Small intestine (tissue), 7 donors: ENCODE results near the gene CD8B2. TPM values are rescaled to one million over a fixed set of nuclear protein-coding genes. Genes with fewer than 3 reads are reported as not detected.
"Not testable (repeated sequence)": the region's sequence is repeated elsewhere in the genome, so short reads cannot be mapped to it uniquely, and the experiment has no call there.

ENCODE experiments used
- DNase-seq, 2 donors: peaks; one replicate each; pipeline versions ENCODE4 v3.0.0 to v3.0.0-alpha.2; 2013
- FAIRE-seq: peaks from 2 replicates; lab custom pipeline; 2012; peaks lifted over from hg19 to GRCh38; lab: Jason Lieb, UNC
- H3K27ac ChIP-seq, 3 donors: one replicate each; pipeline ENCODE4 v1.5.1; 2013; ENCODE audit warnings: low read length in 2 of 3, mild to moderate bottlenecking in 2 of 3, control low read depth in 1 of 3, inconsistent platforms in 1 of 3, low read depth in 1 of 3, moderate library complexity in 1 of 3
- H3K27me3 ChIP-seq, 3 donors: one replicate each; pipeline ENCODE4 v1.6.1; 2013; ENCODE audit warnings: low read length in 3 of 3, inconsistent platforms in 1 of 3; ENCODE audit not compliant: control insufficient read depth in 3 of 3, insufficient read depth in 3 of 3
- H3K36me3 ChIP-seq, 3 donors: one replicate each; pipeline ENCODE4 v1.6.1; 2013; ENCODE audit warnings: low read length in 3 of 3, inconsistent platforms in 1 of 3, low read depth in 1 of 3, mild to moderate bottlenecking in 1 of 3, moderate library complexity in 1 of 3; ENCODE audit not compliant: control insufficient read depth in 3 of 3, insufficient read depth in 2 of 3
- H3K4me1 ChIP-seq, 3 donors: one replicate each; pipeline ENCODE4 v1.6.1; 2013; ENCODE audit warnings: low read length in 2 of 3, inconsistent platforms in 1 of 3, low read depth in 1 of 3, mild to moderate bottlenecking in 1 of 3, moderate library complexity in 1 of 3; ENCODE audit not compliant: control insufficient read depth in 3 of 3, insufficient read depth in 2 of 3
- H3K4me3 ChIP-seq, 3 donors: one replicate each; pipeline ENCODE4 v1.5.1; 2013; ENCODE audit warnings: low read length in 3 of 3, control low read depth in 1 of 3, inconsistent platforms in 1 of 3, low read depth in 1 of 3, mild to moderate bottlenecking in 1 of 3, moderate library complexity in 1 of 3
- H3K9me3 ChIP-seq, 2 donors: one replicate each; pipeline ENCODE4 v1.6.1; 2013; ENCODE audit warnings: low read depth in 1 of 2, low read length in 1 of 2; ENCODE audit not compliant: control insufficient read depth in 2 of 2, insufficient read depth in 1 of 2
- WGBS, 3 donors: extraction: QIAGEN DNeasy Blood & Tissue Kit; methylation state at CpG; one replicate each; pipeline ENCODE4 v1.1.7; 2013; 5-methylcytosine and 5-hydroxymethylcytosine counted together
- polyA plus RNA-seq, 4 donors: library from polyadenylated mRNA; stranded (reverse) in 3 of 4; unstranded in 1 of 4; fragments of 200-250 nt in 3 of 4; fragments of 120-200 nt in 1 of 4; gene quantifications; one replicate each; pipeline versions ENCODE4 v1.2.1 to v1.2.3, GENCODE V29; 2013
- donor health status: healthy with polysubstance abuse.
- donor health status: control.
- donor health status: control.
- donor health status: Bipolar disorder and iron deficiency.
- donor health status: healthy.

The CD8B2 gene
- polyA plus RNA-seq, 4 donors = 0.45 to 1.9 TPM; not detected in 2

DNA sequence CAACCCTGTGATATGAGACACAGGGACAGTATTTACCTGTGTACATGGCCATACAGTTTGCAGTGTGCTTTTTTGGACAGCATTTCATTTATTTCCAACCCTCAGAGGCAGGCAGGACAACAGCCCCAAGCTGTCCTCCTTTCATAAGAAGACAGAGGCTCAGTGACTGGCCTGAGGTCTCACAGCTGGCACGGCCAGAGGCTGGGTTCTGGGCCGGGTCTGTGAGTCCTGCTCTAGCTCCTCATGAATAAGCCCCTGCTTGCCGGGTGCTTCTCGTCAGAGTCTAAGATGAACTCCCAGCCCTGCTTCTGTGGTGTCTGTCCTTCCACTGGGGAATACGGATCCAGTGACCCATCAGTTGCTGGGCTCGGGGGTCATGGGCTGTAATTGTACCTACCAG lies 2.5 kb downstream of the CD8B2 start:
- H3K36me3 ChIP-seq, H3K27ac ChIP-seq, H3K4me3 ChIP-seq, DNase-seq, H3K4me1 ChIP-seq, H3K9me3 ChIP-seq, FAIRE-seq: not testable (repeated sequence)
- peaks cover 0 to 13% (median 0%) of the 10 kb centered on the region in 3 donors for H3K27me3 ChIP-seq
- 69 to 80% (median 80%) methylated on average over 6 of the region's 6 CpGs for WGBS, 3 donors

DNA sequence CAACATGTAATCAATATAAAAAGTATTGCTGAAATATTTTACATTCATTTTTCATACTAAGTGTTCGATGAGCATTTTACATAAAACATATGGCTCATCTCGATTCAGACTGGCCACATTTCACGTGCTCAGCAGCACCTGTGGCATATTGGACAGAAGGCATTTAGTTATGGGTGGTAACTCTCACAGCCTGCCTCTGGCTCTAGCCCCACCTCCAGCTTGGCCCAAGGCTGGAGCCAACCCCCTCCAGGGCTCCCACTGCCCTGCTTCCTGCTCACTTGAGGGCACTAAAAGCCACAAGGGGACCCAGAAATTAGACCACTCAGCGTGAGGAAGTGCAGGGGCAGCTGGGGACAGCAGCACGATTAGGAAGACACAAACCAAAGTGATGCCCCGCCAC lies 5.2 kb downstream of the CD8B2 start:
- 71 to 91% (median 76%) methylated on average over 5 to 6 of the region's 6 CpGs for WGBS, 3 donors
- DNase-seq, FAIRE-seq, H3K27me3 ChIP-seq, H3K36me3 ChIP-seq, H3K4me1 ChIP-seq, H3K4me3 ChIP-seq, H3K9me3 ChIP-seq, H3K27ac ChIP-seq: not testable (repeated sequence)

DNA sequence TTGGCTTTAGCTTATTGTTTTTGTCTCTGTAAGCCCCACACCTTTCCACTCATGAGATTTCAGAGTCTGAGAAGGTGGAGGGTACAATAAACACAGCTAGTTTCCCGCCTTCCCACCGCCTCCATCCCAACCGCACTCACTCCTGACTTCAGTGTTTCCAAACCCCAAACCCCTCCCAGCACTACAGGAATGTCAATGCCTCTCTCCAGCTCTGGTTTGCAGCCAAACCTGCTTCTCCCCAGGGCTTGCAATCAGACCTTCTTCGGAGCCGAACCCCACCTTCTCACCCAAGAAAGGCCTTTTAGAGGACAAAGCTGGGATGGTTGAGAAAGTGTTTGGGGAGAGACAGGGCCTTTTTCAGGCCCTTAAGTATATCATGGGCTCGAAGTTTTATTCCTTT lies 5.7 kb downstream of the CD8B2 start:
- H3K4me3 ChIP-seq, DNase-seq, H3K4me1 ChIP-seq, H3K36me3 ChIP-seq, FAIRE-seq, H3K27ac ChIP-seq, H3K27me3 ChIP-seq, H3K9me3 ChIP-seq: not testable (repeated sequence)
- 45 to 62% (median 54%) methylated on average over 6 of the region's 6 CpGs for WGBS, 3 donors

DNA sequence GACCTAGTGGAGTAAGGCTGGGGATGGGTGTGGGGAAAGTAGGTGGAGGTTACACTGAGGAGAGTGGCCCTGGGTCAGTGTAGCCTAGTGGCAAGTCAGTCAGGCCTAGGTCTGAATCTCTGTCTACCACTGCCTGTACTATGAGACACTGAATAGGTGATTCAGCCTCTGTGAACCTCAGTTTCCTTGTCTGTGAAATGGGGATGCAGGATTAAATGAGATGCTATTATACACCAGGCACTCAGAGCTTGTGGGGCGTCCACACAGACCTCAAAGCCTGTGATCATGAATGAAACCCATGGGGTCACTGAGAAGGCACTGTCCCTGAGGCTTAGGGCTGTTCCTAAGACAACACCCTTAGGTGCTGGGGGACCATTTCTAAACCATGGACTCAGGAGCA lies 11.4 kb downstream of the CD8B2 start:
- H3K4me1 ChIP-seq, FAIRE-seq, H3K4me3 ChIP-seq, H3K9me3 ChIP-seq, H3K36me3 ChIP-seq, DNase-seq, H3K27ac ChIP-seq, H3K27me3 ChIP-seq: not testable (repeated sequence)
- 84 to 97% (median 86%) methylated on average over 1 of the region's 1 CpG for WGBS, 3 donors

DNA sequence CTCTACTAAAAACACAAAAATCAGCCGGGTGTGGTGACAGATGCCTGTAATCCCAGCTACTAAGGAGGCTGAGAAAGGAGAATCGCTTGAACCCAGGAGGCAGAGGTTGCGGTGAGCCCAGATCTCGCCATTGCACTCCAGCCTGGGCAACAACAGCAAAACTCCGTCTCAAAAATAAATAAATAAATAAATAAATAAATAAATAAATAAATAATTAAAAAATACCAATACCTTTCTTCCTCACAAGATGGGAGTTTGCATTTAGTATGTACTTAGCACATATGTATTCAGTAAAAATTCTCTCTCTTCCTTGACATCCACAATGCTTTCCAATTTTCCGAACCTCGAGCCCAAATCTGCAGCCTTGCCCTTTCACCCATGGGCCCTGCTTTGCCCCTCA lies 13.2 kb downstream of the CD8B2 start:
- not testable (repeated sequence) for H3K27ac ChIP-seq, H3K36me3 ChIP-seq, H3K4me3 ChIP-seq, H3K9me3 ChIP-seq, H3K4me1 ChIP-seq, H3K27me3 ChIP-seq, FAIRE-seq, DNase-seq
- 87 to 95% (median 92%) methylated on average over 5 to 6 of the region's 7 CpGs for WGBS, 3 donors

DNA sequence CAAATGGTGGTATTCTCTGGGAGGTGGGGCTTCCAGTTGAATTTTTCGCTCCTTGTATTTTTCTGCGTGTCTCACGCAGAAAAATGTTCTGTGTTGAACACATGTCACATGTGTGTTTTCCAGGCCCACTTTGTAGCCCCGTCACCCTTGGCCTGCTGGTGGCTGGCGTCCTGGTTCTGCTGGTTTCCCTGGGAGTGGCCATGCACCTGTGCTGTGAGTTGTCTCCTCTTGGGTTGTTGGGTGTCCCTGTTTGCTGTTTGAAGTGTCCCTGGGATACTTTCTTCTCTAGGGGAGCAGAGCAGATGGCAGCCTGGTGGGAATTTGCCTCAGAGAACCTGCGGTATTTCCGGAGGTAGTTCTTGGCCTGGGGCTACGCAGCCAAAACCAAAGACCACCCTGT lies 15.2 kb downstream of the CD8B2 start:
- not testable (repeated sequence) for H3K27ac ChIP-seq, H3K36me3 ChIP-seq, H3K9me3 ChIP-seq, H3K4me1 ChIP-seq, DNase-seq, FAIRE-seq, H3K27me3 ChIP-seq, H3K4me3 ChIP-seq
- WGBS, 3 donors = 90 to 96% (median 93%) methylated on average over 7 to 8 of the region's 8 CpGs

DNA sequence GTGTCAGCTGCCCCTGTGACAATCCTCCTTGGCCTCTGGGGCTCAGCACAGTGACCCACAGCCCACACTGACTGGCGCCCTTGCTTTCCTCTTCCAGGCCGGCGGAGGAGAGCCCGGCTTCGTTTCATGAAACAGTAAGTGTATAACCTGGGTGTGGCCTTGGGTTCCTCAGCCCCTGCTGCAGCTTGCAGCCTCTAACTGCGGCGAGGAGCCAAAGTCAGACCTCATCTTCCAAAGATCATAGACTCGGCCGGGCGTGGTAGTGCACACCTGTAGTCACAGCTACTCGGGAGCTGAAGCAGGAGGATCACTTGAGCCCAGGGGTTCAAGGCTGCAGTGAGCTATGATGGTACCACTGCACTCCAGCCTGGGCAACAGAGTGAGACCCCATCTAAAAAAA lies 17.0 kb downstream of the CD8B2 start:
- not testable (repeated sequence) for FAIRE-seq, H3K27ac ChIP-seq, H3K4me3 ChIP-seq, H3K27me3 ChIP-seq, H3K9me3 ChIP-seq, H3K4me1 ChIP-seq, H3K36me3 ChIP-seq
- peak; percentile 15 to 63 for DNase-seq
- WGBS, 3 donors = 13 to 70% (median 20%) methylated on average over 6 to 10 of the region's 11 CpGs

DNA sequence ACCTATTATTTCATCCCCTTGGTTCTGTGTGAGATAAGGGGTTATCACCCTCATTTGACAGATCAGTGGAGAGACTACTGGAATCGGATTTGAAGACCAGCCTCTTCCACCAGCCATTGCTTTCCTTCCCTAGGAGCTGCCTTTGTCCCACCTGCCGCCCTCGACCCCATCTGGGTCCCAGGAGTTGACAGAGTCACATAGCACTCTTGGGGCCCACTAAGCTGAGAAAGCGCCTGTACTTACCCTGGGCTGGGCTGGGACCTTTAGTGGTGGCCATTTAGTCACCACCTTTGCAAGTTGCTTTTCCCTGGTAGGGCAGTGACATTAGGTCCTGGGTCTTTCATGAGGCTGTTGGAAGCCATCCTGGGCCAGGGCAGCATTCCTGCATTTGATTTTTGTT lies 17.6 kb downstream of the CD8B2 start:
- not testable (repeated sequence) for FAIRE-seq, H3K4me3 ChIP-seq, H3K27ac ChIP-seq, H3K4me1 ChIP-seq, H3K36me3 ChIP-seq, H3K27me3 ChIP-seq, DNase-seq, H3K9me3 ChIP-seq
- 75 to 85% (median 85%) methylated on average over 4 of the region's 4 CpGs for WGBS, 3 donors

DNA sequence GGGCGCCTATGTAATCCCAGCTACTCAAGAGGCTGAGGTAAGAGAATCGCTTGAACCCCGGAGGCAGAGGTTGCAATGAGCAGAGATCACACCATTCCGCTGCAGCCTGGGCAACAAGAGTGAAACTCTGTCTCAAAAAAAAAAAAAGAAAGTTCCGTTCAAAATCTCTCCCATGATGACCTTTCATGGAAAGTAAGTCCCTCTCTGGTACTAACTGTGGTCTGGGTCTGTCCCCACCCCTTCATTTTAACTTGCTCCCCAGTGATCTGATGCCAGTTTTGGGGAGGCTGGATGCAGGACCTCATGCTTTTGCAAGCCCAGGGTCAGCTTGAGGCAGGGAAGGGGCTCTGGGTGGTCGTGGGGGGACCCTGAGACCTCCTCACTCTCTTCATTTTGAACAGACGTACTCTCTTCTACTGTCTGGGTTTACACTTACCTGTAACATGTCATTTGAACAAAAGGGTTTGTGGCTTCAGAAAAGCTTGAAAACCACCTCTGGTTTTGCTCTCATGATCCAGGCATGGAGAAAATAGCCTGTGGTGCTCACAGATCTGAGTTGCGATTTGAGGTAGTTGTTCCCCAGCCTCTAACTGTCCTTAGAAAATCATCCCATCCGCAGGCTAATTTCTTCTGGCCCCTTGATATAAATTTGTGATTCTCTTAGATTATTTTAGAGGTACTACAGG lies 19.0 kb downstream of the CD8B2 start:
- not testable (repeated sequence) for FAIRE-seq, H3K27me3 ChIP-seq, DNase-seq, H3K27ac ChIP-seq, H3K4me1 ChIP-seq, H3K4me3 ChIP-seq, H3K9me3 ChIP-seq, H3K36me3 ChIP-seq
- 77 to 89% (median 86%) methylated on average over 9 of the region's 9 CpGs for WGBS, 3 donors
